HG03064 (cell line): ENCODE measurements around the gene KCNH8.

Experiments
- ATAC-seq: cut with Tn5 transposase; IDR thresholded peaks from one replicate; pipeline ENCODE4 v1.9.1; 2021; ENCODE audit warnings: low read depth; ENCODE audit not compliant: unreplicated experiment

Gene KCNH8

GRCh38 chr3:19348941-19349564 is 200.7 kb downstream of the KCNH8 start:
- ATAC-seq, result no peak

GRCh38 chr3:19357947-19358346 is 209.6 kb downstream of the KCNH8 start:
- ATAC-seq, result no peak

GRCh38 chr3:19363071-19363470 is 214.8 kb downstream of the KCNH8 start:
- ATAC-seq, result no peak

GRCh38 chr3:19364148-19364547 is 215.8 kb downstream of the KCNH8 start:
- no peak for ATAC-seq

- no peak for ATAC-seq
Observed at GRCh38 chr3:19365471-19365870, 217.2 kb downstream of the KCNH8 start.

- ATAC-seq, result no peak
Observed at GRCh38 chr3:19384868-19385267, 236.6 kb downstream of the KCNH8 start.

- ATAC-seq, result no peak
Observed at GRCh38 chr3:19392150-19392549, 243.8 kb downstream of the KCNH8 start.

GRCh38 chr3:19394946-19395345 is 246.6 kb downstream of the KCNH8 start:
- no peak for ATAC-seq

GRCh38 chr3:19396726-19397125 is 248.4 kb downstream of the KCNH8 start:
- no peak for ATAC-seq

GRCh38 chr3:19399356-19399755 is 251.0 kb downstream of the KCNH8 start:
- ATAC-seq, result no peak

- no peak for ATAC-seq
Observed at GRCh38 chr3:19399836-19400235, 251.5 kb downstream of the KCNH8 start.

GRCh38 chr3:19420159-19420558 is 271.8 kb downstream of the KCNH8 start:
- no peak for ATAC-seq

- no peak for ATAC-seq
Observed at GRCh38 chr3:19425825-19426224, 277.5 kb downstream of the KCNH8 start.

- ATAC-seq, result no peak
Observed at GRCh38 chr3:19427422-19428149, 279.3 kb downstream of the KCNH8 start.

GRCh38 chr3:19428729-19429128 is 280.4 kb downstream of the KCNH8 start:
- ATAC-seq, result no peak

- no peak for ATAC-seq
Observed at GRCh38 chr3:19432669-19433068, 284.4 kb downstream of the KCNH8 start.

GRCh38 chr3:19436746-19437145 is 288.4 kb downstream of the KCNH8 start:
- ATAC-seq, result no peak

GRCh38 chr3:19439944-19440343 is 291.6 kb downstream of the KCNH8 start:
- no peak for ATAC-seq

- no peak for ATAC-seq
Observed at GRCh38 chr3:19446138-19446537, 297.8 kb downstream of the KCNH8 start.

GRCh38 chr3:19446687-19447086 is 298.4 kb downstream of the KCNH8 start:
- ATAC-seq, result no peak

- no peak for ATAC-seq
Observed at GRCh38 chr3:19455546-19455945, 307.2 kb downstream of the KCNH8 start.

GRCh38 chr3:19456738-19457137 is 308.4 kb downstream of the KCNH8 start:
- ATAC-seq, result no peak
